Activated CD4-positive, alpha-beta memory T cell treated with anti-CD3 and anti-CD28 coated beads, Interleukin-2, amount 10 ng/mL, durations not matched to agents 7 days and 5 days (primary cell): ENCODE results near the gene MINDY4. TPM values are rescaled to one million over a fixed set of nuclear protein-coding genes. Genes with fewer than 3 reads are reported as not detected.

ENCODE experiments used
- CTCF ChIA-PET: fragments of 350-600 bp; sonication (Branson Sonifier 250); formaldehyde crosslinking; loops from one replicate; lab custom pipeline; 2021; ENCODE audit warnings: antibody characterized with exemption, inconsistent platforms; lab: Charles Lee
- POLR2A ChIA-PET: fragments of 350-600 bp; sonication (Branson Sonifier 250); formaldehyde crosslinking; loops from one replicate; lab custom pipeline; 2021; ENCODE audit warnings: antibody characterized with exemption; lab: Charles Lee
- DNase-seq: peaks from one replicate; pipeline ENCODE4 v3.0.0-alpha.2; 2020
- H3K27ac Mint-ChIP-seq: one replicate; pipeline ENCODE4 v1.8.0; 2021; ENCODE audit warnings: mild to moderate bottlenecking, mixed read lengths
- H3K27me3 Mint-ChIP-seq: one replicate; pipeline ENCODE4 v1.8.0; 2021; ENCODE audit warnings: mixed read lengths
- H3K36me3 Mint-ChIP-seq: one replicate; pipeline ENCODE4 v1.8.0; 2021; ENCODE audit warnings: low read depth, mixed read lengths
- H3K4me1 Mint-ChIP-seq: one replicate; pipeline ENCODE4 v1.8.0; 2021; ENCODE audit warnings: mixed read lengths
- H3K4me3 Mint-ChIP-seq: one replicate; pipeline ENCODE4 v1.8.0; 2021; ENCODE audit warnings: mild to moderate bottlenecking, mixed read lengths
- H3K9me3 Mint-ChIP-seq: one replicate; pipeline ENCODE4 v1.8.0; 2021; ENCODE audit warnings: mixed read lengths
- total RNA-seq, 2 experiments: library from RNA; stranded (reverse); gene quantifications; one replicate each; pipeline ENCODE4 v1.2.3, GENCODE V29; 2021

MINDY4 gene
- total RNA-seq, 2 experiments from 2014 or later, result 1.5 TPM

DNA sequence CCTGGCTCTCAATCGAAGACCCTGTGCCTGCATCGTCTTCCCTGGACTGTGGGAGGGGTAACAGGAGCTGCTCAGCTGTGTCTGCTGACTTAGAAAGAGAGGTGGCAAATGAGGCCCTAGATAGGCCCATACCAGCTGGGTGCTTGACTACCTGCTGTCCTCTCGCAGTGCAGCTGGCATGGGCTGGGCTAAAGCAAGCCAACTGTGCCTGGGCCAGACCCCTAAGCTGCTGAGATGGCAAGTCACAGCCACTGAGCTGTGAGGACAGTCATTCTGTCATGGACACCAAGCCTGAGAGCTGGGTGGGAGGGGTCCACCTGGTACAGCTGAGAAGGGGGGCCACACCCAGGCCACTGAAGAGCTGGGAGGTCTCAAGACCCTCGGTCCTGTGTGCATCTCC lies 94.6 kb downstream of the MINDY4 start:
- DNase-seq, result no peak
- CTCF ChIA-PET, result no interaction called here
- Mint-ChIP-seq H3K27me3 (no peaks in the 10 kb centered on the region), H3K27ac (no peak overlapping the region), H3K36me3 (no peaks in the 10 kb centered on the region), H3K9me3 (no peaks in the 10 kb centered on the region), H3K4me3 (no peak overlapping the region), H3K4me1 (no peaks in the 10 kb centered on the region)
- POLR2A ChIA-PET, result no interaction called here

DNA sequence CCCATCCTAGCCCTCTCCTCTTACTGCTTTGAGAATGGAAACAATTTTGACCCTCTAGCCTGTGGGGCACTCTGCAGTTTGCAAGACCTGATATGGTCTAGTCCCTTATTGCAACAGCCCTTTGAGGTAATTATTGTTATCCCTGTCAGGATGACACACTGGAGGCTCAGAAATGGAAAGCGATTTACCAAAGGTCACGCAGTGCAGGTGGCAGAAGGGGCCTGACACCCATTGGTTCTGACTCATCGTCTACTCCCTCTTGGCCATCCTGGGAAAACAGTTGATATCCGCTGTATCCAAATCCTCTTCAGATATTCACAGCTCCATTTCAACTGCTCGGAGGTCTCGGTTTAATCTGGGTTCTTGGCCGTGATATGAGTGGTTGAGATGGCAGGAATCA lies 95.7 kb downstream of the MINDY4 start:
- no peaks in the 10 kb centered on the region for H3K36me3 Mint-ChIP-seq
- CTCF ChIA-PET, result no interaction called here
- H3K27me3 Mint-ChIP-seq, result no peaks in the 10 kb centered on the region
- H3K4me3 Mint-ChIP-seq, result no peak overlapping the region
- H3K27ac Mint-ChIP-seq, result no peak overlapping the region
- no peak for DNase-seq
- H3K9me3 Mint-ChIP-seq, result no peaks in the 10 kb centered on the region
- no peaks in the 10 kb centered on the region for H3K4me1 Mint-ChIP-seq
- POLR2A ChIA-PET, result no interaction called here

DNA sequence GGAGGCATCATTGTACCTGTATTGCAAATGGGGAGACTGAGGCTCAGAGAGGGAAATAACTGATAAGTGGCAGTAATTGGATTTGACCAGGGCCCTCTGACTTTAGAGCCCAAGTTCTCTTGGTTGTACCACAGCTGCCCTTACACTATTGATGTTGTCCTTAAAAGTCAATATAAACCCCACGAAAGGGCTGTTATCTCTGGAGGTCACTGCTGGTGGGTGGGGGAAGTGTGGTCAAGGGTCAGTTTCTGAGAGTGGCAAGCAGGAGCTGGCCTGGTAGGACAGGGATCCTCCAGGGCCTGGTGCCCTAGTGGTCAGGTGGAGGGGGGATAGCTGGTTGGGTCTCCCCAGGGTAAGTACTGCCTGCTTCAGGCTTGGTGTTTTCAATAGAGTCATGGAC lies 96.3 kb downstream of the MINDY4 start:
- Mint-ChIP-seq H3K36me3 (no peaks in the 10 kb centered on the region), H3K4me1 (no peaks in the 10 kb centered on the region), H3K27ac (no peak overlapping the region), H3K9me3 (no peaks in the 10 kb centered on the region), H3K27me3 (no peaks in the 10 kb centered on the region), H3K4me3 (no peak overlapping the region)
- ChIA-PET POLR2A (no interaction called here), CTCF (no interaction called here)
- no peak for DNase-seq

DNA sequence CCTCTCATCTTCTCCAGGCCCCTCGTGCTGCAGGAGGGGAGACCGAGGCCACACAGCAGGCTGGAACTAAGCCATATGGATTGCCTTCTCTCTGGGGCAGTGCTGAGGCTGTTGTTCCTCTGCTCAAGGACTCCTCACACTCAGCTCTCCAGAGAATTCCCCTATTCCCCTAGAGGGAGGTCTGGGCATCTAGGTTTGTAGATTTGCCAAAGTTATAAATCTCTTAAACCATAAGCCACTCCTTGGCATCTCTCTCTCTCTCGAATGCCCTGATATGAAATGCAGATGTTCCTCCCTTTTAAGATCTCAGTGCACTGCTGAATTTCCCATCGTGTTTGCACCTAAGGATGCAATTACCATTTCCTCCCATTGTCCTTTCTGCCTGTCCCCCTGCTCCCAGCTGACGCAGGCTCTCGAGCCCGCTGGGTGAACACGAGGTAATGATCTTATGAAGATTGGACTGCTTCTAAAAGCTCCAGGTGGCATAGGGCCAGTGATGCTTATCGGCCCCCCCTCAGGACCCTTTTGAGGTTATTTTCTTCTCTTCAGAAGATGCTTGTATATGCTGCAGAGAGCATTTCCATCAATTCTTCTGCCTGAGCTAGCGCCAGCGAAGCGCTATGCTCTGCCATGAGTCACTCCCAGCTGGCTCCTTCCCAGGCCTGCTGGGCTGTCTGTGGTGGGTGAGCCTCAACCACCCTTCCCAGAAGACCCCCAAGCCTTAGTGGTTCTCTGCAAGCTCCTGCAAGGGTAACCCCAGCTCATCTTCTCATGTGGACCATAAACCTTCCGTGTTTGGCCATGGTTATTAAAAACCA lies 98.8 kb downstream of the MINDY4 start:
- CTCF ChIA-PET, result no interaction called here
- H3K36me3 Mint-ChIP-seq, result no peaks in the 10 kb centered on the region
- no peak overlapping the region for H3K27ac Mint-ChIP-seq
- POLR2A ChIA-PET, result no interaction called here
- H3K27me3 Mint-ChIP-seq, result no peaks in the 10 kb centered on the region
- H3K4me3 Mint-ChIP-seq, result no peak overlapping the region
- H3K9me3 Mint-ChIP-seq, result no peaks in the 10 kb centered on the region
- H3K4me1 Mint-ChIP-seq, result no peaks in the 10 kb centered on the region
- DNase-seq, result no peak

DNA sequence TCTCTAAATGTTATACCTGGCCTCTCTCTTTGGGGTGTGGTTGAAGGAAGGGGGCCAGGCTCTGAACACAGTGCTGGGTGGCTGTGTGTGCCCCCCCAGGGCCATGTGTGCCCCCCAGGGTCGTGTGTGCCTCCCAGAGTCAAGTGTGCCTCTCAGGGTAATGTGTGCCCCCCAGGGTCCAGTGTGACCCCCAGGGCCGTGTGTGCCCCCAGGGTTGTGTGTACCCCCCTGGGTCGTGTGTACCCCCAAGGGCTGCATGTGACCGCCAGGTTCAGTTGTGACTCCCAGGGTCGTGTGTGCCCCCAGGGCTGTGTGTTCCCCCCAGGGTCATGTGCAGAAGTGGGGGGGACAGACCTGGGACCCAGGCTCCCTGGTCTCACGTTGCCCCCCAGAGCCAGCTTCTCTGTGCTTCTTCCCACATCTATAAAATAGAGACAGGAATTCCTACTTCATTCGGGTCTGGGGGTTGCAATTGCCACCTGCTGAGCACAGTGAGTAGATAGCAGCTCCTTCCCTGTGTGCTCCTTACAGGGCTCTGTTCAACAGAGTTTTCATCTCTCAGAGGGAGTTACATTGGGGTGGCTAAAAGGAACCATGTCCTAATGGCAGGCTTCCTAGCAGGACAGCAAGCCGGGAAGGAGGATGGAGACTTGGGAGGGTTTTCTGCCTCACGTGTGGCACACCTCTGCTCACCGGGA lies 99.8 kb downstream of the MINDY4 start:
- ChIA-PET POLR2A (no interaction called here), CTCF (no interaction called here)
- Mint-ChIP-seq H3K27me3 (no peaks in the 10 kb centered on the region), H3K4me1 (no peaks in the 10 kb centered on the region), H3K4me3 (no peak overlapping the region), H3K36me3 (no peaks in the 10 kb centered on the region), H3K9me3 (no peaks in the 10 kb centered on the region), H3K27ac (no peak overlapping the region)
- DNase-seq, result no peak

DNA sequence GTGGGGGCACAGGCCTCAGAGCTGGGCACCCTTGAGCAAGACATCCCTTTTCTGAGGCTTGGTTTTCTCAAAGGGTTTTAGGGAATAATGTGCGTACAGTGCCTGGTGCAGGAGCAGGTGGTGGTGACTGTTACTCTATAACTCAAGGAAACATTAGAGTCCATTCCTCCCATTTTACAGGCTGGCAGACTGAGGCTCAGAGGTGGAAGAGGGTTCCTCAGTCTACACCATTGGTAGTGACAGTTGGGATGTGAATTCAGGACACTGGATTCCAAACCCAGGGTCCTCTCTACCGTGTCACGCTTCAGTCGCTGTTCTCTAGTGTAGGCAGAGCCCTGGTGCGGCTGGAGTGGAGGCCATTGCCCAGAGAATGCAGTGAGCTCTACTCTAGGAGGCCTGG lies 100.4 kb downstream of the MINDY4 start:
- Mint-ChIP-seq H3K36me3 (no peaks in the 10 kb centered on the region), H3K4me3 (no peak overlapping the region), H3K4me1 (peaks cover 2% of the 10 kb centered on the region), H3K27ac (no peak overlapping the region), H3K9me3 (no peaks in the 10 kb centered on the region), H3K27me3 (no peaks in the 10 kb centered on the region)
- no peak for DNase-seq
- ChIA-PET CTCF (no interaction called here), POLR2A (no interaction called here)

DNA sequence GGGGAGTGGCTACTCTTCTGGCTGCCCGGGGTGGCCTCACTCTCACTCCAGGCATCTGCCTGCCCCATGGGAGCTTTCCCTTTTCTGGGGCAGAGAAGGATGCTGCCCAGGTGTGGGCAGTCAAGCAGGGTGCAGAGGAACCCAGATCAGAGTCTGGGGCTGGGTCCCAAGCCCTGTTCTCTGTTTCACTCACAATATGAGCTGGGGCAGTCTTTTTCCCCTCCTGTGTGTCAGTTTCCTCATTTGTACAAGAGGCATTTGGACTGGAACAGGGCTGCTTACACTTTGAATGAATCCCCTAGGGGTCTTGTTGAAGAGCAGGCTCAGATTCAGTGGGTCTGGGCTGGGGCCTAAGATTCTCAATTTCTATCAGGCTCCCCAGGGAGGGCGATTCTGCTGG lies 102.0 kb downstream of the MINDY4 start:
- H3K4me1 Mint-ChIP-seq, result peaks cover 2% of the 10 kb centered on the region
- ChIA-PET POLR2A (no interaction called here), CTCF (no interaction called here)
- no peaks in the 10 kb centered on the region for H3K27me3 Mint-ChIP-seq
- H3K36me3 Mint-ChIP-seq, result no peaks in the 10 kb centered on the region
- no peak overlapping the region for H3K27ac Mint-ChIP-seq
- no peaks in the 10 kb centered on the region for H3K9me3 Mint-ChIP-seq
- no peak for DNase-seq
- H3K4me3 Mint-ChIP-seq, result no peak overlapping the region

DNA sequence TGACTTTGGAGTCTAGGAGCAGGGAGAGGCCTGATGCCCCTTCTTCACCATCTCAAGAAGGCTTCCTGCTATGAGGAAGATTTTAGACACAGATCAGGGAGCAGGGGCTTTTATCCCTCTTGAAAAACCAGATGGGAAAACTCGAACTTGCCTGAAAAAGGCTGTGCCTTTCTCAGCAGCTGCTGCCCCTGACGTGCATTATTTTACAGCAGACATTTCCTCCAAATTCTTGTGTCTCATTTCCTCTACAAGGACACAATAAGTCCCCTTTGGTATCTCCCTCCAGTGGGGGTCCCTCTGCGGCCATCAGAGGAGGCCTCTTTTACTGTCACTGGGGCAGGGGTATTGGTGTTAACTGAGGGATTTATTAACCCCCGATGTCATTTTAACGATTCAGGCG lies 102.4 kb downstream of the MINDY4 start:
- Mint-ChIP-seq H3K27me3 (no peaks in the 10 kb centered on the region), H3K9me3 (no peaks in the 10 kb centered on the region), H3K36me3 (no peaks in the 10 kb centered on the region), H3K4me1 (peaks cover 2% of the 10 kb centered on the region), H3K4me3 (no peak overlapping the region), H3K27ac (no peak overlapping the region)
- no peak for DNase-seq
- ChIA-PET POLR2A (no interaction called here), CTCF (no interaction called here)

DNA sequence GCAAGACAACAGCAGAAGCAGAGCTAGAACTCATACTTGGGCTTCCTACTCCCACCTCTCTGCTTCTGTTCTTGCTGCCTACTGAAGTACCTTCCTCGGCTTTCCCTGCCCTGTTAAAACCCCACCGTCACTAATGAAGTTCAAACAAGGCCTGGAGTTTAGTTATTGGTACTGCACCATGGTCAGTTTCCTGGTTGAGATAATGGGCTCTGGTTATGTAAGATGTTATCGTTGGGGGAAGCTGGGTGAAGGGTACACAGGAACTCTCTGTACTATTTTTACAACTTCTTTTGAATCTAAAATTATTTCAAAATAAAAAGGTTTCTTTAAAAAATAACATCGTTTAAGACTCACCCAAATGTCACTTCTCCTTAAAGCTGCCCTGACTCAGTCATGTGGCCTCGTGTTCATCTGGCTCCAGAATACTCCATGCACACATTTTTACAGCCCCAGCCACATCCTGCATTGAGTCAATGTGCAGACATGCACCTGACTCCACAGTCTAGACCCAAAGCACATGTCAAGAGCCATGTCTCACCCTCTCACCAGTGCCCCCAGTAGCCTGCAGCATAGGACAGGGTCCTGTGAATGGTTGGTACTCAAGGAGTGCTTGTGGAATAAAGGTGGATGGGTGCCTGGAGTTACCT lies 103.6 kb downstream of the MINDY4 start:
- ChIA-PET CTCF (no interaction called here), POLR2A (no interaction called here)
- Mint-ChIP-seq H3K27ac (no peak overlapping the region), H3K36me3 (no peaks in the 10 kb centered on the region), H3K9me3 (no peaks in the 10 kb centered on the region), H3K4me3 (no peak overlapping the region), H3K27me3 (no peaks in the 10 kb centered on the region), H3K4me1 (peaks cover 2% of the 10 kb centered on the region)
- DNase-seq, result no peak

DNA sequence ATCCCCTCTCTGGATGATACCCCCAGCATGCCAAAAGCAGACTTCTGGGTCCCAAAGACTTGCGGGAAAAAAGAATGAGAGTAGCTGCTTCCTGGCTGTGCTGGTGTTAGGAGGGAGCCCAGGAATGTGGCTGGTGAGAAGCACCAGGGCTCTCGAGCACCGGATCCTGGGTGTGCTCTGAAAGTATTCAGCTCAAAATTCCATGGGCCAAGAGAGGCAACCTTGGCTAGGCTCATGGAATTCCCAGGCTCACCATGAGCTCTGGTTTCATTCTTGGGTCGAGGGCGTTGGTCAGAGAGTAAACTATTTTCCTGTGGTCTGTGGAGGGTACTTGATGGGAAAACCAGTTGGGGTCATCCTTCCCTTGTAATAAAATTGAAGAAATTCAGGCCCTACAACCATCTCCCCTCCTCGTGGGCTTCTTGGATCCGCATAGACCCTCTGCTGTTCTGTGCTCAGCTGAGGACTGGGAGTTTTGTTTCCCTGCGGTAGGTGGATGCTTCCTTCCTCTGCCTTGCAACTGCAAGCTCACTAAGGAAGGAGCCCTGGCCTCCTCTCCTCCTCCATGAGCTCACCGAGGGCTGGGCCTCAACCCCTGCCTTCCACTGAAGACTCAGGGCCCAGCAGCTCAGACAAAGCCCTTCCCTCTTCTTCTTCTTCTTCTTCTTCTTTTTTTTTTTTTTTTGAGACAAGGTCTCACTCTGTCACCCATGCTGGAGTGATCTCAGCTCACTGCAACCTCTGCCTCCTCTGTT lies 106.0 kb downstream of the MINDY4 start:
- ChIA-PET CTCF (no interaction called here), POLR2A (no interaction called here)
- no peaks in the 10 kb centered on the region for H3K9me3 Mint-ChIP-seq
- no peaks in the 10 kb centered on the region for H3K27me3 Mint-ChIP-seq
- no peak overlapping the region for H3K4me3 Mint-ChIP-seq
- no peaks in the 10 kb centered on the region for H3K36me3 Mint-ChIP-seq
- peaks cover 2% of the 10 kb centered on the region for H3K4me1 Mint-ChIP-seq
- DNase-seq, result no peak
- no peak overlapping the region for H3K27ac Mint-ChIP-seq

DNA sequence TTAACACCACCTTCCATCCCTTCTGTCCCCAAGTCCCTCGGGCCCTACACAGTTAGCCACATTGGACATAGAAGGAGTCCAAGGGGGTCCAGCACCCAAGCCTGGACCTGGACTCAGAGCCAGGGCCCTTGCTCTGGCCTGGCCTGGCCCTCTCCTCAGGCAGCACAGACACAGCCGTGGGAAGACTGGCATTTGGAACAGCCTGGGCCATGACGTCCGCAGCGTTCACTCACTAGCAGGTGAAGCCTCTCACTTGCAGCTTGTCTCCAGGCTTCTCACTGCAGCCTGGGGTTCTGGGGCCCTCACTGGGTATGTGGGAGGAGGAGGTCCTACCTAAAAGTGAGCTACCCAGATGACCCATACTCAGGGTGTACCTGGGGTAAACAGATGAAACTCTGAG lies 106.8 kb downstream of the MINDY4 start:
- Mint-ChIP-seq H3K4me3 (no peak overlapping the region), H3K27ac (no peak overlapping the region), H3K27me3 (no peaks in the 10 kb centered on the region), H3K9me3 (no peaks in the 10 kb centered on the region), H3K4me1 (peaks cover 2% of the 10 kb centered on the region), H3K36me3 (no peaks in the 10 kb centered on the region)
- ChIA-PET POLR2A (no interaction called here), CTCF (no interaction called here)
- no peak for DNase-seq

DNA sequence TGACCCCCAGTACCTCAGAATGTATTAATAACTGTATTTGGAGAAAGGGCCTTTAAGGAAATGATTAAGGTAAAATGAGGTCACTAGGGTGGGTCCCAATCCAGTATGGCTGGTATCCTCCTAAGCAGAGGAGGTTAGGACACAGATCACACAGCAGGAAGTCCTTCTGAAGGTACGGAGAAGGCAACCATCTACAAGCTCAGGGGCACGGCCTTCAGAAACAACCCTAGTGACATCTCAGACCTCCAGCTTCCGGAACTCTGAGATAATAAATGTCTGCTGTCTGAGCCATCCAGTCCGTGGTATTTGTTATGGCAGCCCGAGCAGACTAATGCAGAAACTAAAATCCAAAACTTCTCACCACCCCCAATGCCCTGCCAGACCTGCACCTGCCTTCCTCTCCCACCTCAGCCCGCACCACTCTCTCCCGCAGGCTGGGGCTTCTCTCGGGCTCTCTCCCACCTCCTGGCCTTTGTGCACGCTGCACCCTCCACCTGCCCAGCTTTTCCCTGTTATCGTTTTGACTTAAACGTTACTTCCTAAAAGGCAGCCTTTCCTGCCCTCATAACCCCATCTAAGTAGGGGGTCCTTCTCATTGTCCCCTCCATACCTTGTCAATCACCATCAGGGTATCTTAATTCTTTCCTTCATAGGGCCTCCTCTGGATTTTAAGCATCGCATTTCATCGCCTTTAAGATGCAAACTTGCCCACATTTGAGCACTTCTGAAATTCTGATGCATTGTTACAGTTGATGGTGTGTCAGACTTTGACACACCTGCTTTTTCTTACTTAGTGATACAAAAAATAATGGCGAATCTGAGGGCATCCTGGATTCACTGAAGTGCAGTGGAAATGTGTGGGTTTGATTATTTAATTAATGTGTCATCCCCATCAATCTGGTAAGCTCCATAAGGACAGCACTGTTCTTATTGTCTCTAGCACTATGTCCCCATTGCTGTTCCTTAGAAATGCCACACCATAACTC lies 108.2 kb downstream of the MINDY4 start:
- POLR2A ChIA-PET, result no interaction called here
- Mint-ChIP-seq H3K9me3 (no peaks in the 10 kb centered on the region), H3K4me3 (no peak overlapping the region), H3K4me1 (peaks cover 2% of the 10 kb centered on the region), H3K36me3 (no peaks in the 10 kb centered on the region), H3K27ac (no peak overlapping the region), H3K27me3 (no peaks in the 10 kb centered on the region)
- CTCF ChIA-PET, result no interaction called here
- no peak for DNase-seq
